Vagina (tissue), 2 donors: ENCODE results near the gene DBI. TPM values are rescaled to one million over a fixed set of nuclear protein-coding genes. Genes with fewer than 3 reads are reported as not detected.
A peak's percentile ranks its signal among the peaks of the same experiment; 100 is the strongest.
"Not testable (repeated sequence)": the region's sequence is repeated elsewhere in the genome, so short reads cannot be mapped to it uniquely, and the experiment has no call there.

ENCODE experiments used
- DNase-seq, 2 donors: peaks; one replicate each; pipeline ENCODE4 v3.0.0-alpha.2; 2017; ENCODE audit errors: extremely low spot score in 2 of 2
- H3K27ac ChIP-seq: fragments of 200-600 bp; sonication (generic); one replicate; pipeline ENCODE4 v1.5.1; 2019
- H3K27me3 ChIP-seq: fragments of 200-600 bp; sonication (generic); one replicate; pipeline ENCODE4 v1.5.1; 2019
- H3K36me3 ChIP-seq, 2 donors: fragments of 200-600 bp; sonication (generic); one replicate each; pipeline ENCODE4 v1.5.1; 2017 to 2019
- H3K4me1 ChIP-seq: fragments of 200-600 bp; sonication (generic); one replicate; pipeline ENCODE4 v1.5.1; 2019
- H3K4me3 ChIP-seq, 2 donors: fragments of 200-600 bp; sonication (generic); 1 replicate in 1 of 2; 2 replicates in 1 of 2; pipeline ENCODE4 v1.5.1; 2016 to 2019
- H3K9me3 ChIP-seq: fragments of 200-600 bp; sonication (generic); one replicate; pipeline ENCODE4 v1.5.1; 2019
- CTCF ChIP-seq, 3 experiments: fragments of 450-650 bp in 2 of 3; fragments of 200-600 bp in 1 of 3; sonication (generic) in 1 of 3; IDR thresholded peaks; one replicate each; pipeline ENCODE4 v1.5.1; 2017 to 2019; ENCODE audit warnings: antibody characterized with exemption in 3 of 3, mild to moderate bottlenecking in 2 of 3, moderate library complexity in 2 of 3
- POLR2A ChIP-seq, 2 donors: fragments of 450-650 bp; IDR thresholded peaks; one replicate each; pipeline ENCODE4 v1.6.1; 2017; ENCODE audit warnings: antibody characterized with exemption in 2 of 2, mild to moderate bottlenecking in 2 of 2, moderate library complexity in 2 of 2
- POLR2AphosphoS5 ChIP-seq, 2 donors: sonication (generic); formaldehyde crosslinking; IDR thresholded peaks; one replicate each; pipeline ENCODE4 v1.9.0; 2017; ENCODE audit warnings: antibody characterized with exemption in 2 of 2, mild to moderate bottlenecking in 2 of 2, low read depth in 1 of 2; ENCODE audit not compliant: insufficient read depth in 1 of 2
- intact Hi-C: fragments of 100-400 bp; cut with DNase I; formaldehyde crosslinking; loops from one replicate; pipeline ENCODE4 v1.15.1; 2023
- total RNA-seq: library from RNA; depleted of rRNA; stranded (reverse); fragments of >200 nt; gene quantifications from one replicate; pipeline ENCODE4 v1.2.3, GENCODE V29; 2016

The DBI gene
- total RNA-seq, 1 donor from 2014 or later: 117 TPM

GRCh38 chr2:119402106-119402505, 35.3 kb downstream of the DBI start:
- H3K4me3 ChIP-seq: no peak overlapping the region
- TF ChIP-seq CTCF (IDR thresholded peaks at IDR 0.05) (no peak), POLR2AphosphoS5 (IDR thresholded peaks at IDR 0.05; ENCODE audit: insufficient read depth in 1 of 2, low read depth in 1 of 2) (no peak), POLR2A (IDR thresholded peaks at IDR 0.05) (no peak)
- DNase-seq: no peak
- intact Hi-C loops: no loop called here
- H3K9me3 ChIP-seq: no peaks in the 10 kb centered on the region
- H3K4me1 ChIP-seq: no peaks in the 10 kb centered on the region
- H3K27ac ChIP-seq: no peak overlapping the region
- H3K27me3 ChIP-seq: no peaks in the 10 kb centered on the region
- H3K36me3 ChIP-seq: no peaks in the 10 kb centered on the region

DNA sequence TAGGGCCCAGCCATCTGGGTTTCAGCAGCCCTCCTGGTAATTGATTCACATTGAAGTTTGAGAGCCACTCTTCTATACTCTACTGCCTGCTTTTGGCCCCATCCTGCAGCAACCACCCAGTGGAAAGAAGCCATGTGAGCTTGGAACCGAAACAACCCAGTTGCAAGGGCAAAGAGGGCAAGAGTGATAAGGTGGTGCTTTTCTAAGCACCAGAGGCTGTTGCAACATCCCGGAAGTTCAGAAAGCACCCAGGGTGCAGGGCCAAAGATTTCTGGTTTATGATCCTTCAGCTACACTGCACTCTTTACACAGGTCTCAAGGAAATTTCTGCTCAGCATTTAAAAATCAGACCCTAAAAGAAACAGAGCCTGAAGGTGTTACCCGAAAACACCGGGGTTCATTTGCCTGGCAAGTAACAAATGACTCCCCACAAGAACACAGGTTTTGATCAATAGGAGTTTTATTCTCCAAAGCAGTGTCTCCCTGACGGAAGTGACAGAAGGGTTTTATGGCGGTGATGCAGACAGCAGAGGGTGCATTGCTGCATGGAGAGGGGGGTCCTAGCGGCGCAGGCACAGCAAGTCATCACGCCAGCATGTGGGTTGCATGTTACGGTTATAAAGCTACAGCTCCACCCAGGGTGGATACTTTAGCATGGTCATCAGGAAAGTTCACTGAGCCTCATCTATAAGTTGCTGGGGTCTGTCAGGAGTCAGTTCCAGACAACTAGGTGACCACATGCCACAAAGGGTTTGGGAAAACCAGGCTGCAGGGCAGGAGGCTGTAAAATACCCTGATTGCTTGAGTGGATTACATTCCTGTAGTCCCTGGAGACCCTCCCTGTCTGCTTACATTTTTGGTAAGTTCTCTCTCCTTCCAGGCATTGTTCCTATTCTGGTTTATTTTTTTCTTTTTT, 36.1 kb downstream of the DBI start:
- Histone ChIP-seq H3K4me3 (no peak overlapping the region), H3K27me3 (no peaks in the 10 kb centered on the region), H3K36me3 (no peaks in the 10 kb centered on the region), H3K27ac (no peak overlapping the region), H3K9me3 (no peaks in the 10 kb centered on the region), H3K4me1 (peaks cover under 1% of the 10 kb centered on the region)
- no peak for DNase-seq
- intact Hi-C loops: no loop called here
- TF ChIP-seq POLR2A (IDR thresholded peaks at IDR 0.05): no peak
- no peak for TF ChIP-seq POLR2AphosphoS5 (IDR thresholded peaks at IDR 0.05; ENCODE audit: insufficient read depth in 1 of 2, low read depth in 1 of 2)
- TF ChIP-seq CTCF (IDR thresholded peaks at IDR 0.05): no peak

GRCh38 chr2:119403618-119404017, 36.8 kb downstream of the DBI start:
- H3K4me3 ChIP-seq, H3K36me3 ChIP-seq, intact Hi-C loops, DNase-seq, H3K9me3 ChIP-seq, H3K27me3 ChIP-seq, H3K27ac ChIP-seq, H3K4me1 ChIP-seq: not testable (repeated sequence)

- TF ChIP-seq CTCF (IDR thresholded peaks at IDR 0.05) (no peak), POLR2AphosphoS5 (IDR thresholded peaks at IDR 0.05; ENCODE audit: insufficient read depth in 1 of 2, low read depth in 1 of 2) (no peak), POLR2A (IDR thresholded peaks at IDR 0.05) (no peak)
- H3K27me3 ChIP-seq: no peaks in the 10 kb centered on the region
- no peak for DNase-seq
- H3K36me3 ChIP-seq: no peaks in the 10 kb centered on the region
- H3K27ac ChIP-seq: no peak overlapping the region
- intact Hi-C loops: loop anchor here (5.0 kb wide), 1 partner anchor 72 kb away; no protein-coding TSS in a partner anchor
- no peaks in the 10 kb centered on the region for H3K9me3 ChIP-seq
- H3K4me1 ChIP-seq: peaks cover 7% of the 10 kb centered on the region
- no peak overlapping the region for H3K4me3 ChIP-seq
Measured at GRCh38 chr2:119405151-119405550, 38.4 kb downstream of the DBI start.

GRCh38 chr2:119407430-119408220, 40.8 kb downstream of the DBI start:
- Histone ChIP-seq H3K4me1 (peaks cover 7% of the 10 kb centered on the region), H3K27me3 (no peaks in the 10 kb centered on the region), H3K4me3 (no peak overlapping the region), H3K36me3 (no peaks in the 10 kb centered on the region), H3K27ac (no peak overlapping the region), H3K9me3 (no peaks in the 10 kb centered on the region)
- intact Hi-C loops: loop anchor here (5.0 kb wide), 1 partner anchor 70 kb away; no protein-coding TSS in a partner anchor
- TF ChIP-seq POLR2A (IDR thresholded peaks at IDR 0.05) (no peak), CTCF (IDR thresholded peaks at IDR 0.05) (peak; percentile 54 to 73 (median 71)), POLR2AphosphoS5 (IDR thresholded peaks at IDR 0.05; ENCODE audit: insufficient read depth in 1 of 2, low read depth in 1 of 2) (no peak)
- no peak for DNase-seq
